GM19372 (cell line): ENCODE measurements around the gene FFAR3.
"Not testable (repeated sequence)": the region's sequence is repeated elsewhere in the genome, so short reads cannot be mapped to it uniquely, and the experiment has no call there.

Experiments used
- ATAC-seq: cut with Tn5 transposase; IDR thresholded peaks from one replicate; pipeline ENCODE4 v1.9.1; 2021; ENCODE audit warnings: mild to moderate bottlenecking, low read depth, moderate library complexity; ENCODE audit not compliant: unreplicated experiment

FFAR3 gene

DNA sequence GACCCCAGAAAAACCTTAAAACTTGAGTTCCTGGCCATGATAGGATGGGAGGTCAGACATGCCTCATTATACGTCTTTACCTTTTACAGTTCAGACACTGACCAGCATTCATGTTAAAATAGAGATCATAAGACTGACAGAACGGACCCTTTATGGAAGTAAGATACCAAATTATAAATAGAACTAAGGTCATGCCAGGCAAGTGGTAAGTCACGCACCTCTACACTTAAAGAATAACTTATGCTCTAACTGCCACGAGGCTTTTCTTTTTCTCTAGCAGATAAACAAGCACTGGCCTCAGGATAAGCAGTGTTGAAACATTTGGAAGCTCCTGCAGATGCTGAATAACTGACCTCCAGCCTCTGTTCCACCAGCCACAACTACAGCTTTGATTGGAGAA lies 41.0 kb downstream of the FFAR3 start:
- ATAC-seq: no peak

DNA sequence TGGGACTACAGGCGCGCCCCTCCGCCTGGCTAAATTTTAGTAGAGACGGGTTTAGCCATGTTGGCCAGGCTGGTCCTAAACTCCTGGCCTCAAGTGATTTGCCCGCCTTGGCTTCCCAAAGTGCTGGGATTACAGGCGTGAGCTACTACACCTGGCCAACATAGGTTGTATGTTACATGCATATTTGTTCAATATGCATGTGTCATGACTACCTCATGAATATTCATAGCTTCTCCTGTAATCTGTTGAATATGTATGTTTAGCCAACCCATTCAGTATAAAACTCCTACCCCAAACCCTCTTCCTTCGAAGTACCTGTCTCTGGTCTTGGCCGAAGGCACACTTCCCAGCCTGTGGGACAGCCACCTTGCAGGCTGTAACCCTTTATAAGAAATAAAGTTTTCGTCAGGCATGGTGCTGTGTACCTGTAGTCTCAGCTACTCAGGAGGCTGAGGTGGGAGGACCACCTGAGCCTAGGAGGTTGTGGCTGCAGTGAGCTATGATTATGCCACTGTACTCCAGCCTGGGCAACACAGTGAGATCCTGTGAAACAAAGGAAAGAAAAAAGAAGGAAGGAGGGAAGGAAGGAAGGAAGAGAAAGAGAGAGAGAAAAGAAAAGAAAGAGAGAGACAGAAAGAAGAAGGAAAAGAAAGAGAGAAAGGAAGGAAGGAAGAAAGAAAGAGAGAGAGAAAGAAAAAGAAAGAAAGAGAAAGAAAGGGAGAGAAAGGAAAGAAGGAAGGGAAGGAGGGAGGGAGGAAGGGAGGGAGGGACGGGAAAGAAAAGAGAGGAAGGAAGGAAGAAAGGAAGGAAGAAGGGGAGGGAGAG lies 41.9 kb downstream of the FFAR3 start:
- ATAC-seq: no peak

GRCh38 chr19:35400773-35401100 lies 42.5 kb downstream of the FFAR3 start:
- ATAC-seq: no peak

- not testable (repeated sequence) for ATAC-seq
These were observed 43.2 kb downstream of the FFAR3 start for GRCh38 chr19:35401416-35401815.

GRCh38 chr19:35403116-35403760 lies 45.0 kb downstream of the FFAR3 start:
- ATAC-seq: no peak

DNA sequence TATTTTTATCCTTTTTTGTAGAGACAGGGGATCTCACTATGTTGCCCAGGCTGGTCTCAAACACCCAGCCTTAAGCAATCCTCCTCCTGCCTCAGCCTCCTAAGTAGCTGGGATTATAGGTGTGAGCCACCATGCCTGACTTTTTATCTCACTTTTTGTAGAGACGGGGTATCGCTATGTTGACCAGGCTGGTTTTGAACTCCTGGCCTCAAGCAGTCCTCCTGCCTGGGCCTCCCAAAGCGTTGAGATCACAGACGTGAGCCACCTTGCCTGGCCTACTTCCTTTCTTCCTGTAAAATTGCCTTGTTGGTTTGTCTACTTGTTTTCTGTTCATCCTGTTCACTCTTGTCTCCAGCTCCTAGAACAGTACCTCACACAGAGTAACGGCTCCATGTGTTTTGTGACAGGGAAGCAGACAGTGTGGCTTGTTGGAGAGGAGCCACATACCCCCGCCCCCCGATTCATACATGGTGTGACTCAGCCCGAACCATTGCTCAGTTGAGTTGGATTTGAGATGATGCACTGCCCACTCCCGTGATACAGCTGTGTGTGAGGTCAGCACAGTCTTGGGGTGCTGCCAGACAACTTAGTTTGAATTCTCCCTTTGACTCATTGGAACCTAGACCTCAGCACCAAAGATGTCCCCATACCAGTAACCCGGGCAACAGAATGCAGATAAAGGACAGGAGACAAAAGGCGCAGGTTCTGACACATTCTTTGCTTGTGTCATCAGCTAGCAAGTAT lies 46.8 kb downstream of the FFAR3 start:
- peak; percentile 67 for ATAC-seq

DNA sequence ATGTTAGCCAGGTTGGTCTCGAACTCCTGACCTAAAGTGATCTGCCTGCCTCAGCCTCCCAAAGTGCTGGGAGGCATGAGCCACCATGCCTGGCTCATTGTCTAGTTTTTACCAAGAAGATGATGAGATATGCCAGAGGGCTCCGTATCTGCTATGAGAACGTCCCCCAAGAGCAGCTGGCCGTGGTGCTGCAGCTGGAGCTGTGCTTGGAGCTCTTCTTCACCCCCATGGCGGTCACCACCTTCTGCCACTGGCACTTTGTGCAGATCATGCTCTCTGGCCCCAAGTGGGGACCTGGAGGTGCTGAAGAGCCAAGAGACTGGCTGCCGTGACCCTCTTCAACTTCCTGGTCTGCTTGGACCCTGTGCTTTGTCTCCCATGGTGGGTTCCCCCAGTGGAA lies 49.4 kb downstream of the FFAR3 start:
- no peak for ATAC-seq

DNA sequence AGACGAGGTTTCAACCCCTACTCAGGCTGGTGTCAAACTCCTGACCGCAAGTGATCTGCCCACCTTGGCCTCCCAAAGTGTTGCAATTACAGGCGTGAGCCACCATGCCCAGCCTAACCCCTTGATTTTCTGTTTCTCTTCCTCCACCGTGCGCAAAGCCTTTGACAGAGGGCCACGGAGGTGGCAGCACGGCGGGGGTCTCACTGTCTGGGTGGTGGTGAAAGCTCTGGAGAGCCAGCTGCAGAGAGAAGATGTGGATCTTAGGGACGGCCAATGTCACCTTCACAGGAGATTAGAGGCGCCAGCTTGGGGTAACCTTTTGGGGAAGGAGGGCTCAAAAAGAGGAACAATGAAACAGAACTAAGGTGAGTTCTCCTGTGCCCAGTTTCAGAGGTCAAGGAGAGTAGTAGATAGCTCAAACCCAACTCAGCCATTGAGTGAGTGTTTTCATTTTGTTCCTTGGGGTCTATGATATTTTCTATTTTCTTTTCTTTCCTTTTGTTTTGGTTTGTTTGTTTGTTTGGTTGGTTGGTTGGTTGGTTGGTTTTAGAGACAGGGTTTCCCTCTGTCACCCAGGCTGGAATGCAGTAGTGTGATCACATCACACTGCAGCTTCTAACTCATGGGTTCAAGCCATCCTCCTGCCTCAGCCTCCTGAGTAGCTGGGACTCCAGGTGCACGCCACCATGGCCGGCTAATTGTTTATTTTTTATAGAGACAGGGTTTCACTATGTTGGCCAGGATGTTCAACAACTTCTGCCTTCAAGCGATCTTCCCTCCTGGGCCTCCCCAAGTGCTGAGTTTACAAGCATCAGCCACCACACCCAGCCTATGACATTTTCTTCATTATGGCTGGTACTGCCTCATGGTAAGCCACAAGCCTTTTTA lies 50.3 kb downstream of the FFAR3 start:
- ATAC-seq: peak; percentile 55

GRCh38 chr19:35409191-35409590 lies 50.9 kb downstream of the FFAR3 start:
- ATAC-seq: no peak
